ENCODE measurements around the gene LRRC4C. TPM values are rescaled to one million over a fixed set of nuclear protein-coding genes. Genes with fewer than 3 reads are reported as not detected.

The LRRC4C gene
- total RNA-seq, 1 experiment from 2014 or later: 0.13 TPM

GRCh38 chr11:40094954-40095353 lies 1364.5 kb downstream of the LRRC4C start:
- Histone ChIP-seq H3K79me2 (ENCODE audit: insufficient read depth, low read length) (no peaks in the 10 kb centered on the region), H3K14ac (ENCODE audit: insufficient read depth, low read length) (no peak overlapping the region), H3K18ac (ENCODE audit: insufficient read length, low read depth, low read length) (no peak overlapping the region), H3K9ac (ENCODE audit: extremely low read depth, insufficient read length, low read length) (no peak overlapping the region), H3K23me2 (ENCODE audit: insufficient read length, low read depth, low read length, poor library complexity, severe bottlenecking) (no peaks in the 10 kb centered on the region), H4K5ac (ENCODE audit: insufficient read length, low read depth, low read length) (no peak overlapping the region), H3K4ac (ENCODE audit: low read depth, low read length) (no peak overlapping the region), H2BK12ac (ENCODE audit: insufficient read length, low read depth, low read length) (no peak overlapping the region), H3K4me1 (ENCODE audit: insufficient read depth, low read length) (no peaks in the 10 kb centered on the region), H3K23ac (ENCODE audit: insufficient read length, low read depth, low read length) (no peak overlapping the region), H2BK120ac (ENCODE audit: low read depth, low read length, poor library complexity, severe bottlenecking) (no peak overlapping the region), H3K27ac (ENCODE audit: insufficient read length, low read depth, low read length) (no peak overlapping the region), H3K27me3 (ENCODE audit: insufficient read depth, low read length) (no peaks in the 10 kb centered on the region), H2BK5ac (ENCODE audit: insufficient read length, low read length) (no peak overlapping the region), H3T11ph (ENCODE audit: low read length) (no peak overlapping the region), H4K91ac (ENCODE audit: insufficient read length, low read depth, low read length) (no peak overlapping the region), H3K56ac (ENCODE audit: insufficient read length, low read depth, low read length) (no peak overlapping the region), H2BK15ac (ENCODE audit: low read depth, low read length) (no peak overlapping the region), H2BK20ac (ENCODE audit: low read depth, low read length, poor library complexity, severe bottlenecking) (no peak overlapping the region), H3K79me1 (ENCODE audit: insufficient read depth, low read depth, low read length, poor library complexity, severe bottlenecking) (no peaks in the 10 kb centered on the region), H3K9me3 (ENCODE audit: control insufficient read depth, low read depth, low read length) (no peaks in the 10 kb centered on the region), H2AK5ac (ENCODE audit: insufficient read length, low read length) (no peak overlapping the region), H3K4me2 (ENCODE audit: insufficient read depth, insufficient read length, low read length) (no peak overlapping the region), H2AFZ (ENCODE audit: low read length) (no peak overlapping the region), H4K8ac (replicated peaks; ENCODE audit: insufficient read length, low read depth, low read length) (no peak overlapping the region), H4K20me1 (ENCODE audit: control insufficient read depth, insufficient read depth, insufficient read length) (no peaks in the 10 kb centered on the region)
- peaks cover 5% of the 10 kb centered on the region in 2 experiments for H3K4me1 Mint-ChIP-seq
- no peak overlapping the region for H3K27ac Mint-ChIP-seq
- no peaks in the 10 kb centered on the region for H3K9me3 Mint-ChIP-seq
- H3K36me3 Mint-ChIP-seq (ENCODE audit: insufficient read depth in 1 of 3, low read depth in 3 of 3): no peaks in the 10 kb centered on the region
- no peak for DNase-seq
- WGBS (ENCODE audit: extremely low coverage, insufficient read length, low lambda C conversion rate): no CpG with 5 or more reads among the region's 2 CpGs
- no peaks in the 10 kb centered on the region for H3K27me3 Mint-ChIP-seq (ENCODE audit: low read depth)
- TF ChIP-seq CTCF (conservative IDR thresholded peaks at IDR 0.05): no peak
- no peak overlapping the region for H3K4me3 Mint-ChIP-seq

Data from H9 (cell line).